ENCODE measurements around the gene BOD1. TPM values are rescaled to one million over a fixed set of nuclear protein-coding genes. Genes with fewer than 3 reads are reported as not detected.
"Not testable (repeated sequence)": the region's sequence is repeated elsewhere in the genome, so short reads cannot be mapped to it uniquely, and the experiment has no call there.

The BOD1 gene
- total RNA-seq, 4 donors from 2014 or later: 37.3 to 55.1 (median 44.7) TPM

GRCh38 chr5:173592050-173592669 is 24.3 kb downstream of the BOD1 start:
- Histone ChIP-seq H3K27ac (no peak overlapping the region), H3K4me1 (peaks cover 0 to 7% (median 0%) of the 10 kb centered on the region in 4 donors), H3K9me3 (peaks cover 0 to 47% (median 13%) of the 10 kb centered on the region in 4 donors), H3K4me3 (no peak overlapping the region), H3K36me3 (peaks cover 0 to 43% (median 2%) of the 10 kb centered on the region in 3 donors), H3K27me3 (no peaks in the 10 kb centered on the region)
- 82 to 90% methylated on average over 2 of the region's 2 CpGs for WGBS, 2 donors
- no peak for TF ChIP-seq EP300 (IDR thresholded peaks at IDR 0.05)
- no peak for TF ChIP-seq POLR2A (IDR thresholded peaks at IDR 0.05)
- peak in 1 of 5 experiments; percentile 28 for TF ChIP-seq CTCF (IDR thresholded peaks at IDR 0.05)
- DNase-seq (ENCODE audit: low spot score in 2 of 2): no peak

- Histone ChIP-seq H3K4me3 (no peak overlapping the region), H3K9me3 (peaks cover 0 to 58% (median 13%) of the 10 kb centered on the region in 4 donors), H3K36me3 (peaks cover 0 to 35% (median 2%) of the 10 kb centered on the region in 3 donors), H3K27me3 (no peaks in the 10 kb centered on the region), H3K4me1 (peaks cover 0 to 7% (median 0%) of the 10 kb centered on the region in 4 donors), H3K27ac (peak overlapping the region in 1 of 4 donors; percentile 32)
- no peak for TF ChIP-seq CTCF (IDR thresholded peaks at IDR 0.05)
- no peak for TF ChIP-seq POLR2A (IDR thresholded peaks at IDR 0.05)
- no peak for TF ChIP-seq EP300 (IDR thresholded peaks at IDR 0.05)
- no peak for DNase-seq (ENCODE audit: low spot score in 2 of 2)
- 41 to 57% methylated on average over 11 of the region's 11 CpGs for WGBS, 2 donors
Observed at GRCh38 chr5:173591056-173591514, 25.4 kb downstream of the BOD1 start.

GRCh38 chr5:173590436-173591055 is 25.9 kb downstream of the BOD1 start:
- no peaks in the 10 kb centered on the region for H3K27me3 ChIP-seq
- H3K4me1 ChIP-seq: peaks cover 0 to 5% (median 0%) of the 10 kb centered on the region in 4 donors
- H3K9me3 ChIP-seq: peaks cover 0 to 60% (median 13%) of the 10 kb centered on the region in 4 donors
- no peak overlapping the region for H3K4me3 ChIP-seq
- TF ChIP-seq CTCF (IDR thresholded peaks at IDR 0.05): no peak
- TF ChIP-seq EP300 (IDR thresholded peaks at IDR 0.05): no peak
- TF ChIP-seq POLR2A (IDR thresholded peaks at IDR 0.05): no peak
- H3K36me3 ChIP-seq: peaks cover 0 to 31% (median 2%) of the 10 kb centered on the region in 3 donors
- 47 to 51% methylated on average over 8 of the region's 8 CpGs for WGBS, 2 donors
- no peak for DNase-seq (ENCODE audit: low spot score in 2 of 2)
- peak overlapping the region in 1 of 4 donors; percentile 32 for H3K27ac ChIP-seq

GRCh38 chr5:173586133-173586532 is 30.3 kb downstream of the BOD1 start:
- H3K27ac ChIP-seq; H3K4me3 ChIP-seq; DNase-seq (ENCODE audit: low spot score in 2 of 2); H3K27me3 ChIP-seq; H3K36me3 ChIP-seq: not testable (repeated sequence)
- H3K9me3 ChIP-seq: peaks cover 0 to 33% (median 2%) of the 10 kb centered on the region in 4 donors
- H3K4me1 ChIP-seq: peaks cover 0 to 11% (median 0%) of the 10 kb centered on the region in 4 donors
- 96 to 99% methylated on average over 3 of the region's 3 CpGs for WGBS, 2 donors

GRCh38 chr5:173583346-173583745 is 33.1 kb downstream of the BOD1 start:
- WGBS, 2 donors: 55 to 58% methylated on average over 2 of the region's 2 CpGs
- H3K4me1 ChIP-seq: peaks cover 0 to 8% (median 0%) of the 10 kb centered on the region in 4 donors

More at GRCh38 chr5:173583346-173583745, 33.1 kb downstream of the BOD1 start:
- peaks cover 0 to 35% (median 6%) of the 10 kb centered on the region in 4 donors for H3K9me3 ChIP-seq
- no peak overlapping the region for H3K27ac ChIP-seq
- no peak overlapping the region for H3K4me3 ChIP-seq
- no peaks in the 10 kb centered on the region for H3K27me3 ChIP-seq
- H3K36me3 ChIP-seq: peaks cover 0 to 6% (median 0%) of the 10 kb centered on the region in 3 donors
- DNase-seq (ENCODE audit: low spot score in 2 of 2): no peak
- TF ChIP-seq EP300 (IDR thresholded peaks at IDR 0.05) (no peak), CTCF (IDR thresholded peaks at IDR 0.05) (no peak), POLR2A (IDR thresholded peaks at IDR 0.05) (no peak)
